GM18517 (cell line): ENCODE measurements around the gene CEP63.

Experiments
- ATAC-seq: cut with Tn5 transposase; IDR thresholded peaks from one replicate; pipeline ENCODE4 v1.9.1; 2021; ENCODE audit warnings: mild to moderate bottlenecking, moderate library complexity; ENCODE audit not compliant: unreplicated experiment

Gene CEP63

DNA sequence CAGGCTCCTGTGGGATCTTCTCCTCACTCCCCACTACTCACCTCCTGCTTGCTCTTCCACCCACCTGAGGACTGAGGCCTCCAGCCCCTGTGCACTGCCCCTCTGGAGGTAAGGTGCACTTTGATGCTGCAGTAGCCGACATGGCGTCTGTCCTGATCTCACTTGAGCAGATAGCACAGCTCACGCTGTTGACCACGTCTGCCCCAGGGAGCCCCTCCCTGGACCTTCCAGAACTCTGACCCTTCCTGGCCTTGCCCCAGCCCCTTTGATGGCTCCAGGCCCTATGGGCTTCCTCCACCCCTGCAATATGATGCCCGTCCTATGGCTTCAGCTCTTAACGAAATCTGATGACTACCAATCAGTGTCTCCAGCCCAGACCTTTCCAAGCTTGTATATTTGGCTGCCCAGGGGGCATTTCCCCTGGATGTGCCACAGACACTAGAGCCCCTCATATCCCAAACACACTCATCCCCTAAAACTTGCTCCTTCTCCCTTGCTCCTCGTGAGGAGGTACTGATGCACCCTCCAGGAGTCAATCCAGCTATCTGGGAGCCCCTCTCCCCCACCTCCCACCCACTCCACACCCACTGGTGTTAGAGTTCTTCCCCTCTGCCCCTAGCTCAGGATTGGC lies 137.9 kb downstream of the CEP63 start:
- ATAC-seq, result no peak
